WTC11 (cell line): ENCODE measurements around the gene NPY. TPM values are rescaled to one million over a fixed set of nuclear protein-coding genes. Genes with fewer than 3 reads are reported as not detected.

Experiments
- ATAC-seq: fragments of 200-7000 bp; cut with Tn5 transposase; 2 replicates; pipeline ENCODE4 v1.10.0; 2021; ENCODE audit warnings: mild to moderate bottlenecking, moderate library complexity
- CTCF ChIA-PET: fragments of 300-600 bp; sonication (Branson Sonifier 250); formaldehyde crosslinking; loops from one replicate; lab custom pipeline; 2021; ENCODE audit warnings: antibody characterized with exemption; lab: Charles Lee
- POLR2A ChIA-PET: fragments of 350-600 bp; sonication (Branson Sonifier 250); formaldehyde crosslinking; loops from one replicate; lab custom pipeline; 2021; ENCODE audit warnings: antibody characterized with exemption; lab: Charles Lee
- DNase-seq: peaks from one replicate; pipeline ENCODE4 v3.0.0; 2021; ENCODE audit warnings: low spot score
- H3K27ac Mint-ChIP-seq: 2 replicates; pipeline ENCODE4 v1.8.0; 2021; ENCODE audit warnings: mixed read lengths
- H3K27me3 Mint-ChIP-seq: 2 replicates; pipeline ENCODE4 v1.8.0; 2021; ENCODE audit warnings: low read depth, mild to moderate bottlenecking, moderate library complexity, mixed read lengths
- H3K36me3 Mint-ChIP-seq: 2 replicates; pipeline ENCODE4 v1.8.0; 2021; ENCODE audit warnings: mixed read lengths
- H3K4me1 Mint-ChIP-seq: 2 replicates; pipeline ENCODE4 v1.8.0; 2022; ENCODE audit warnings: mixed read lengths
- H3K4me3 Mint-ChIP-seq: 2 replicates; pipeline ENCODE4 v1.8.0; 2021; ENCODE audit warnings: mild to moderate bottlenecking, moderate library complexity, mixed read lengths
- H3K9me3 Mint-ChIP-seq: 2 replicates; pipeline ENCODE4 v1.8.0; 2021; ENCODE audit warnings: mixed read lengths
- CBFB ChIP-seq: sonication (generic); formaldehyde crosslinking; IDR thresholded peaks from 2 replicates; pipeline ENCODE4 v1.8.1; 2022; ENCODE audit warnings: mild to moderate bottlenecking, low read depth, missing genetic modification reagents
- FOXJ3 ChIP-seq: sonication (generic); formaldehyde crosslinking; IDR thresholded peaks from 2 replicates; pipeline ENCODE4 v1.9.0; 2021; ENCODE audit warnings: missing genetic modification reagents, mild to moderate bottlenecking, borderline replicate concordance
- FOXP1 ChIP-seq: sonication (generic); formaldehyde crosslinking; IDR thresholded peaks from 2 replicates; pipeline ENCODE4 v1.8.0; 2022; ENCODE audit warnings: missing genetic modification reagents, mild to moderate bottlenecking, moderate library complexity, borderline replicate concordance
- HMGA2 ChIP-seq: fragments of 250-450 bp; sonication (Bioruptor Pico); IDR thresholded peaks from 2 replicates; pipeline ENCODE4 v1.4.0; 2021; ENCODE audit warnings: mild to moderate bottlenecking, moderate library complexity
- IRF2 ChIP-seq: sonication (generic); formaldehyde crosslinking; IDR thresholded peaks from 2 replicates; pipeline ENCODE4 v1.8.0; 2022; ENCODE audit warnings: low read depth, missing genetic modification reagents, borderline replicate concordance
- NFYB ChIP-seq: sonication (generic); formaldehyde crosslinking; conservative IDR thresholded peaks from 2 replicates; pipeline ENCODE4 v1.8.0; 2022; ENCODE audit warnings: low read depth, missing genetic modification reagents
- NR3C1 ChIP-seq: sonication (generic); formaldehyde crosslinking; conservative IDR thresholded peaks from 2 replicates; pipeline ENCODE4 v1.8.1; 2023; ENCODE audit warnings: low read depth, mild to moderate bottlenecking, missing genetic modification reagents
- ZNF138 ChIP-seq: sonication (generic); formaldehyde crosslinking; conservative IDR thresholded peaks from 2 replicates; pipeline ENCODE4 v1.8.1; 2022; ENCODE audit warnings: mild to moderate bottlenecking, moderate library complexity, missing genetic modification reagents
- total RNA-seq: library from RNA; stranded (reverse); gene quantifications from 3 replicates; pipeline ENCODE4 v1.2.3, GENCODE V29; 2021
- TF ChIP-seq, protein P1 (sequence below): sonication (generic); formaldehyde crosslinking; IDR thresholded peaks from 2 replicates; pipeline ENCODE4 v1.8.1; 2022; ENCODE audit warnings: low read depth, mild to moderate bottlenecking, moderate library complexity, missing genetic modification reagents, borderline replicate concordance
- TF ChIP-seq, protein P2 (sequence below): sonication (generic); formaldehyde crosslinking; IDR thresholded peaks from 2 replicates; pipeline ENCODE4 v1.8.1; 2023; ENCODE audit warnings: mild to moderate bottlenecking, moderate library complexity, missing genetic modification reagents
- TF ChIP-seq, protein P3 (sequence below): fragments of 250-450 bp; sonication (Bioruptor Pico); IDR thresholded peaks from 2 replicates; pipeline ENCODE4 v1.9.0; 2021; ENCODE audit warnings: mild to moderate bottlenecking
- TF ChIP-seq, protein P4 (sequence below): fragments of 250-450 bp; sonication (Bioruptor Pico); IDR thresholded peaks from 2 replicates; pipeline ENCODE4 v2.1.2; 2022; ENCODE audit warnings: mild to moderate bottlenecking, moderate library complexity
- TF ChIP-seq, protein P5 (sequence below): sonication (generic); formaldehyde crosslinking; IDR thresholded peaks from 2 replicates; pipeline ENCODE4 v1.8.0; 2022; ENCODE audit warnings: mild to moderate bottlenecking, missing genetic modification reagents
- TF ChIP-seq, protein P6 (sequence below): sonication (generic); formaldehyde crosslinking; IDR thresholded peaks from 2 replicates; pipeline ENCODE4 v1.8.0; 2023; ENCODE audit warnings: missing genetic modification reagents
- TF ChIP-seq, protein P7 (sequence below): sonication (generic); formaldehyde crosslinking; IDR thresholded peaks from 2 replicates; pipeline ENCODE4 v1.8.0; 2023; ENCODE audit warnings: missing genetic modification reagents, mild to moderate bottlenecking, borderline replicate concordance

The NPY gene
- total RNA-seq, 1 experiment from 2014 or later = 0.63 TPM

DNA sequence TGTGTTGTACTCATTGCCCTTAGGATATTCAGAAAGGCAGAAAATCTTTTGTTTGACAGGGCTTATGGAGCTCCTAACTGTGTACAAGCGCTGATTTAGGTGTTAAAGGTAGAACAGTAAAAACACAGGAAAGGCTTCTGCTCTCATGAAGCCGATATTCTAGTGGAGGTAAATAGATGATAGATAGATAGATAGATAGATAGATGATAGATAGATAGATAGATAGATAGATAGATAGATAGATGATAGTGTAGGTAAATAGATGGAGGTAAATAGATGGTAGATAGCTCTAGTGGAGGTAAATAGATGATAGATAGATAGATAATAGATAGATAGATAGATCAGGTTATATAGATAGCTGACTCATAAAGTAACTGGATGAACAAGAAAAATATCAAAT is 39.4 kb upstream of the NPY start:
- DNase-seq (no peak), ATAC-seq (no peak)
- H3K36me3 Mint-ChIP-seq = no peaks in the 10 kb centered on the region
- H3K27ac Mint-ChIP-seq = no peak overlapping the region
- H3K4me1 Mint-ChIP-seq = 0 out of 2 replicates have a peak, but pooled peaks cover 2% of the 10 kb centered on the region
- ChIA-PET POLR2A (no interaction called here), CTCF (no interaction called here)
- H3K27me3 Mint-ChIP-seq = no peaks in the 10 kb centered on the region
- TF ChIP-seq IRF2 (CRISPR knock-in tag) = no peak
- TF ChIP-seq, protein P1, sequence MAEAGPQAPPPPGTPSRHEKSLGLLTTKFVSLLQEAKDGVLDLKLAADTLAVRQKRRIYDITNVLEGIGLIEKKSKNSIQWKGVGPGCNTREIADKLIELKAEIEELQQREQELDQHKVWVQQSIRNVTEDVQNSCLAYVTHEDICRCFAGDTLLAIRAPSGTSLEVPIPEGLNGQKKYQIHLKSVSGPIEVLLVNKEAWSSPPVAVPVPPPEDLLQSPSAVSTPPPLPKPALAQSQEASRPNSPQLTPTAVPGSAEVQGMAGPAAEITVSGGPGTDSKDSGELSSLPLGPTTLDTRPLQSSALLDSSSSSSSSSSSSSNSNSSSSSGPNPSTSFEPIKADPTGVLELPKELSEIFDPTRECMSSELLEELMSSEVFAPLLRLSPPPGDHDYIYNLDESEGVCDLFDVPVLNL (CRISPR knock-in tag) = no peak
- no peak overlapping the region for H3K4me3 Mint-ChIP-seq
- H3K9me3 Mint-ChIP-seq = no peaks in the 10 kb centered on the region

DNA sequence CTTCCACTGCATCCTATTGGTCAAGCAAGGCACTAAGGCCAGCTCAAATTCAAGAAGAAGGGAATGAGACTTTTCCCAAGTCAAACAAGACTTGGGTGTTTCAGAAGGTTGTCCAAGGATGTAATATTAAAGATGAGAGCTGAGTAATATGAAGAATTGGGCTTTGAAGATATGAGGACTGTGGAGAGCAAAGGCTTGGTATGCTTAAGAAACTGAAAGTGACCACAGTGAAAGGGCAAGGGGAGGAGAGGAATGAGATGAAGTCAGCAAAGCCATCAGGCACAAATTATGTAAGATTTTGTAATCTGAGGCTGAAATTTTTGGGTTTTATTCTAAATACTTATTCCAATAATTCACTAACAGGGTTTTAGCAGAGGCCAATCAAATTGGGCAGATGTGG is 38.6 kb upstream of the NPY start:
- ATAC-seq (no peak), DNase-seq (no peak)
- H3K4me1 Mint-ChIP-seq = 0 out of 2 replicates have a peak, but pooled peaks cover 2% of the 10 kb centered on the region
- ChIA-PET CTCF (no interaction called here), POLR2A (no interaction called here)
- H3K4me3 Mint-ChIP-seq = no peak overlapping the region
- H3K27ac Mint-ChIP-seq = no peak overlapping the region
- no peaks in the 10 kb centered on the region for H3K27me3 Mint-ChIP-seq
- TF ChIP-seq, protein P2, sequence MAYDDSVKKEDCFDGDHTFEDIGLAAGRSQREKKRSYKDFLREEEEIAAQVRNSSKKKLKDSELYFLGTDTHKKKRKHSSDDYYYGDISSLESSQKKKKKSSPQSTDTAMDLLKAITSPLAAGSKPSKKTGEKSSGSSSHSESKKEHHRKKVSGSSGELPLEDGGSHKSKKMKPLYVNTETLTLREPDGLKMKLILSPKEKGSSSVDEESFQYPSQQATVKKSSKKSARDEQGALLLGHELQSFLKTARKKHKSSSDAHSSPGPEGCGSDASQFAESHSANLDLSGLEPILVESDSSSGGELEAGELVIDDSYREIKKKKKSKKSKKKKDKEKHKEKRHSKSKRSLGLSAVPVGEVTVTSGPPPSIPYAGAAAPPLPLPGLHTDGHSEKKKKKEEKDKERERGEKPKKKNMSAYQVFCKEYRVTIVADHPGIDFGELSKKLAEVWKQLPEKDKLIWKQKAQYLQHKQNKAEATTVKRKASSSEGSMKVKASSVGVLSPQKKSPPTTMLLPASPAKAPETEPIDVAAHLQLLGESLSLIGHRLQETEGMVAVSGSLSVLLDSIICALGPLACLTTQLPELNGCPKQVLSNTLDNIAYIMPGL (CRISPR knock-in tag) = no peak
- TF ChIP-seq ZNF138 (no peak), HMGA2 (CRISPR knock-in tag) (no peak), FOXJ3 (CRISPR knock-in tag) (no peak), NR3C1 (CRISPR knock-in tag) (no peak), CBFB (CRISPR knock-in tag) (no peak), NFYB (CRISPR knock-in tag) (no peak), FOXP1 (CRISPR knock-in tag) (no peak)
- TF ChIP-seq, protein P3, sequence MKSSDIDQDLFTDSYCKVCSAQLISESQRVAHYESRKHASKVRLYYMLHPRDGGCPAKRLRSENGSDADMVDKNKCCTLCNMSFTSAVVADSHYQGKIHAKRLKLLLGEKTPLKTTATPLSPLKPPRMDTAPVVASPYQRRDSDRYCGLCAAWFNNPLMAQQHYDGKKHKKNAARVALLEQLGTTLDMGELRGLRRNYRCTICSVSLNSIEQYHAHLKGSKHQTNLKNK (CRISPR knock-in tag) = no peak
- TF ChIP-seq, protein P4, sequence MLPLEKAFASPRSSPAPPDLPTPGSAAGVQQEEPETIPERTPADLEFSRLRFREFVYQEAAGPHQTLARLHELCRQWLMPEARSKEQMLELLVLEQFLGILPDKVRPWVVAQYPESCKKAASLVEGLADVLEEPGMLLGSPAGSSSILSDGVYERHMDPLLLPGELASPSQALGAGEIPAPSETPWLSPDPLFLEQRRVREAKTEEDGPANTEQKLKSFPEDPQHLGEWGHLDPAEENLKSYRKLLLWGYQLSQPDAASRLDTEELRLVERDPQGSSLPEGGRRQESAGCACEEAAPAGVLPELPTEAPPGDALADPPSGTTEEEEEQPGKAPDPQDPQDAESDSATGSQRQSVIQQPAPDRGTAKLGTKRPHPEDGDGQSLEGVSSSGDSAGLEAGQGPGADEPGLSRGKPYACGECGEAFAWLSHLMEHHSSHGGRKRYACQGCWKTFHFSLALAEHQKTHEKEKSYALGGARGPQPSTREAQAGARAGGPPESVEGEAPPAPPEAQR = no peak
- TF ChIP-seq, protein P5, sequence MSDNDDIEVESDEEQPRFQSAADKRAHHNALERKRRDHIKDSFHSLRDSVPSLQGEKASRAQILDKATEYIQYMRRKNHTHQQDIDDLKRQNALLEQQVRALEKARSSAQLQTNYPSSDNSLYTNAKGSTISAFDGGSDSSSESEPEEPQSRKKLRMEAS = no peak
- TF ChIP-seq, protein P6, sequence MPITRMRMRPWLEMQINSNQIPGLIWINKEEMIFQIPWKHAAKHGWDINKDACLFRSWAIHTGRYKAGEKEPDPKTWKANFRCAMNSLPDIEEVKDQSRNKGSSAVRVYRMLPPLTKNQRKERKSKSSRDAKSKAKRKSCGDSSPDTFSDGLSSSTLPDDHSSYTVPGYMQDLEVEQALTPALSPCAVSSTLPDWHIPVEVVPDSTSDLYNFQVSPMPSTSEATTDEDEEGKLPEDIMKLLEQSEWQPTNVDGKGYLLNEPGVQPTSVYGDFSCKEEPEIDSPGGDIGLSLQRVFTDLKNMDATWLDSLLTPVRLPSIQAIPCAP (CRISPR knock-in tag) = no peak
- TF ChIP-seq, protein P7, sequence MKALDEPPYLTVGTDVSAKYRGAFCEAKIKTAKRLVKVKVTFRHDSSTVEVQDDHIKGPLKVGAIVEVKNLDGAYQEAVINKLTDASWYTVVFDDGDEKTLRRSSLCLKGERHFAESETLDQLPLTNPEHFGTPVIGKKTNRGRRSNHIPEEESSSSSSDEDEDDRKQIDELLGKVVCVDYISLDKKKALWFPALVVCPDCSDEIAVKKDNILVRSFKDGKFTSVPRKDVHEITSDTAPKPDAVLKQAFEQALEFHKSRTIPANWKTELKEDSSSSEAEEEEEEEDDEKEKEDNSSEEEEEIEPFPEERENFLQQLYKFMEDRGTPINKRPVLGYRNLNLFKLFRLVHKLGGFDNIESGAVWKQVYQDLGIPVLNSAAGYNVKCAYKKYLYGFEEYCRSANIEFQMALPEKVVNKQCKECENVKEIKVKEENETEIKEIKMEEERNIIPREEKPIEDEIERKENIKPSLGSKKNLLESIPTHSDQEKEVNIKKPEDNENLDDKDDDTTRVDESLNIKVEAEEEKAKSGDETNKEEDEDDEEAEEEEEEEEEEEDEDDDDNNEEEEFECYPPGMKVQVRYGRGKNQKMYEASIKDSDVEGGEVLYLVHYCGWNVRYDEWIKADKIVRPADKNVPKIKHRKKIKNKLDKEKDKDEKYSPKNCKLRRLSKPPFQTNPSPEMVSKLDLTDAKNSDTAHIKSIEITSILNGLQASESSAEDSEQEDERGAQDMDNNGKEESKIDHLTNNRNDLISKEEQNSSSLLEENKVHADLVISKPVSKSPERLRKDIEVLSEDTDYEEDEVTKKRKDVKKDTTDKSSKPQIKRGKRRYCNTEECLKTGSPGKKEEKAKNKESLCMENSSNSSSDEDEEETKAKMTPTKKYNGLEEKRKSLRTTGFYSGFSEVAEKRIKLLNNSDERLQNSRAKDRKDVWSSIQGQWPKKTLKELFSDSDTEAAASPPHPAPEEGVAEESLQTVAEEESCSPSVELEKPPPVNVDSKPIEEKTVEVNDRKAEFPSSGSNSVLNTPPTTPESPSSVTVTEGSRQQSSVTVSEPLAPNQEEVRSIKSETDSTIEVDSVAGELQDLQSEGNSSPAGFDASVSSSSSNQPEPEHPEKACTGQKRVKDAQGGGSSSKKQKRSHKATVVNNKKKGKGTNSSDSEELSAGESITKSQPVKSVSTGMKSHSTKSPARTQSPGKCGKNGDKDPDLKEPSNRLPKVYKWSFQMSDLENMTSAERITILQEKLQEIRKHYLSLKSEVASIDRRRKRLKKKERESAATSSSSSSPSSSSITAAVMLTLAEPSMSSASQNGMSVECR (CRISPR knock-in tag) = no peak
- peaks cover 5% of the 10 kb centered on the region for H3K9me3 Mint-ChIP-seq
- no peaks in the 10 kb centered on the region for H3K36me3 Mint-ChIP-seq
